Spleen (tissue), 7 donors: ENCODE results near the gene CANX.

ENCODE experiments used
- CTCF ChIP-seq, 11 experiments: fragments of 200-600 bp in 7 of 11; fragments of 450-650 bp in 4 of 11; sonication (generic) in 4 of 11; IDR thresholded peaks in 8 of 11; conservative IDR thresholded peaks in 3 of 11; 1 replicate in 7 of 11; 2 replicates in 4 of 11; pipeline versions ENCODE4 v1.4.0 to v1.8.0; 2016 to 2021; ENCODE audit warnings: antibody characterized with exemption in 11 of 11, inconsistent platforms in 4 of 11, mild to moderate bottlenecking in 1 of 11
- POLR2A ChIP-seq, 3 donors: fragments of 450-650 bp; IDR thresholded peaks; one replicate each; pipeline ENCODE4 v1.5.1; 2017; ENCODE audit warnings: antibody characterized with exemption in 3 of 3, mild to moderate bottlenecking in 1 of 3
- donor health status: DM: no; HTN: no; CAD: no; lungs with moderate emphysema.
- donor health status: DM: no; HTN: no; CAD: no.
- donor health status: DM: no; HTN: no; CAD: no.

- TF ChIP-seq POLR2A (IDR thresholded peaks at IDR 0.05) (no peak), CTCF (IDR thresholded peaks at IDR 0.05 in 8 of 11, conservative IDR thresholded peaks at IDR 0.05 in 3 of 11) (no peak)
Observed at GRCh38 chr5:179730852-179731251, 32.1 kb downstream of the CANX start.
